Thyroid gland (tissue), 4 donors: ENCODE measurements around the gene ZC2HC1C. TPM values are rescaled to one million over a fixed set of nuclear protein-coding genes. Genes with fewer than 3 reads are reported as not detected.

Experiments used
- DNase-seq, 2 donors: peaks; one replicate each; pipeline ENCODE4 v3.0.0-alpha.2; 2019
- H3K27ac ChIP-seq, 3 donors: fragments of 200-600 bp; sonication (generic); 1 replicate in 2 of 3; 2 replicates in 1 of 3; pipeline ENCODE4 v1.5.1; 2016 to 2019; ENCODE audit warnings: mild to moderate bottlenecking in 1 of 3, moderate library complexity in 1 of 3
- H3K27me3 ChIP-seq: fragments of 200-600 bp; sonication (generic); one replicate; pipeline ENCODE4 v1.5.1; 2019
- H3K36me3 ChIP-seq, 2 donors: fragments of 200-600 bp; sonication (generic); one replicate each; pipeline ENCODE4 v1.5.1; 2016 to 2019
- H3K4me1 ChIP-seq, 2 donors: fragments of 200-600 bp; sonication (generic); one replicate each; pipeline ENCODE4 v1.5.1; 2017 to 2019
- H3K4me3 ChIP-seq, 3 donors: fragments of 200-600 bp; sonication (generic); replicated peaks in 1 of 3; 1 replicate in 2 of 3; 2 replicates in 1 of 3; pipeline ENCODE4 v1.5.1; 2016; ENCODE audit warnings: mild to moderate bottlenecking in 1 of 3
- H3K9me3 ChIP-seq: fragments of 200-600 bp; sonication (generic); one replicate; pipeline ENCODE4 v1.5.1; 2017
- CTCF ChIP-seq, 6 experiments: fragments of 200-600 bp in 3 of 6; fragments of 450-650 bp in 3 of 6; sonication (generic) in 3 of 6; IDR thresholded peaks; one replicate each; pipeline ENCODE4 v1.5.1; 2016 to 2019; ENCODE audit warnings: antibody characterized with exemption in 6 of 6, mild to moderate bottlenecking in 2 of 6, inconsistent platforms in 1 of 6, moderate library complexity in 1 of 6
- POLR2A ChIP-seq, 2 donors: fragments of 450-650 bp; IDR thresholded peaks; one replicate each; pipeline ENCODE4 v1.6.1; 2017; ENCODE audit warnings: antibody characterized with exemption in 2 of 2, mild to moderate bottlenecking in 2 of 2, moderate library complexity in 1 of 2
- WGBS, 2 donors: methylation state at CpG; one replicate each; pipeline ENCODE4 v1.1.5; 2017; 5-methylcytosine and 5-hydroxymethylcytosine counted together
- intact Hi-C: fragments of 100-400 bp; cut with DNase I; formaldehyde crosslinking; loops from one replicate; pipeline ENCODE4 v1.15.1; 2023
- total RNA-seq, 4 donors: library from RNA; depleted of rRNA; stranded (reverse); fragments of >200 nt; gene quantifications; one replicate each; pipeline ENCODE4 v1.2.3, GENCODE V29; 2016

The ZC2HC1C gene
- total RNA-seq, 4 donors from 2014 or later: 8.3 to 15.8 (median 12.4) TPM

GRCh38 chr14:75095690-75096089 is 26.2 kb downstream of the ZC2HC1C start:
- H3K27me3 ChIP-seq: no peaks in the 10 kb centered on the region
- H3K4me1 ChIP-seq: no peaks in the 10 kb centered on the region
- H3K27ac ChIP-seq: no peak overlapping the region
- no peak for TF ChIP-seq POLR2A (IDR thresholded peaks at IDR 0.05)
- TF ChIP-seq CTCF (IDR thresholded peaks at IDR 0.05): no peak
- intact Hi-C loops: no loop called here
- H3K4me3 ChIP-seq: no peak overlapping the region
- DNase-seq: no peak
- H3K36me3 ChIP-seq: peaks cover 34 to 74% of the 10 kb centered on the region in 2 donors
- WGBS, 2 donors: 88 to 94% methylated on average over 4 of the region's 4 CpGs
- H3K9me3 ChIP-seq: no peaks in the 10 kb centered on the region

- no peak for TF ChIP-seq CTCF (IDR thresholded peaks at IDR 0.05)
- TF ChIP-seq POLR2A (IDR thresholded peaks at IDR 0.05): no peak
- 87 to 92% methylated on average over 6 of the region's 6 CpGs for WGBS, 2 donors
- no peak overlapping the region for H3K4me3 ChIP-seq
- no peaks in the 10 kb centered on the region for H3K4me1 ChIP-seq
- intact Hi-C loops: no loop called here
- H3K27me3 ChIP-seq: no peaks in the 10 kb centered on the region
- no peak for DNase-seq
- no peak overlapping the region for H3K27ac ChIP-seq
- no peaks in the 10 kb centered on the region for H3K9me3 ChIP-seq
- peaks cover 34 to 76% of the 10 kb centered on the region in 2 donors for H3K36me3 ChIP-seq
Measured at GRCh38 chr14:75096959-75097358, 27.5 kb downstream of the ZC2HC1C start.

GRCh38 chr14:75098212-75098611 is 28.8 kb downstream of the ZC2HC1C start:
- no peak overlapping the region for H3K4me3 ChIP-seq
- H3K9me3 ChIP-seq: no peaks in the 10 kb centered on the region
- H3K36me3 ChIP-seq: peaks cover 32 to 71% of the 10 kb centered on the region in 2 donors
- intact Hi-C loops: no loop called here
- TF ChIP-seq CTCF (IDR thresholded peaks at IDR 0.05) (no peak), POLR2A (IDR thresholded peaks at IDR 0.05) (no peak)
- no peak for DNase-seq
- H3K27ac ChIP-seq: no peak overlapping the region
- H3K27me3 ChIP-seq: no peaks in the 10 kb centered on the region
- H3K4me1 ChIP-seq: no peaks in the 10 kb centered on the region

- Histone ChIP-seq H3K36me3 (peaks cover 32 to 74% of the 10 kb centered on the region in 2 donors), H3K4me1 (no peaks in the 10 kb centered on the region), H3K27ac (no peak overlapping the region), H3K4me3 (no peak overlapping the region), H3K27me3 (no peaks in the 10 kb centered on the region), H3K9me3 (no peaks in the 10 kb centered on the region)
- TF ChIP-seq CTCF (IDR thresholded peaks at IDR 0.05) (no peak), POLR2A (IDR thresholded peaks at IDR 0.05) (no peak)
- DNase-seq: no peak
- 78 to 88% methylated on average over 1 of the region's 1 CpG for WGBS, 2 donors
- intact Hi-C loops: no loop called here
Measured at GRCh38 chr14:75098682-75099081, 29.2 kb downstream of the ZC2HC1C start.

GRCh38 chr14:75101491-75101890 is 32.0 kb downstream of the ZC2HC1C start:
- H3K4me1 ChIP-seq: no peaks in the 10 kb centered on the region
- intact Hi-C loops: no loop called here
- TF ChIP-seq CTCF (IDR thresholded peaks at IDR 0.05) (no peak), POLR2A (IDR thresholded peaks at IDR 0.05) (no peak)
- no peaks in the 10 kb centered on the region for H3K27me3 ChIP-seq
- no peak overlapping the region for H3K27ac ChIP-seq
- peaks cover 32 to 76% of the 10 kb centered on the region in 2 donors for H3K36me3 ChIP-seq
- H3K9me3 ChIP-seq: no peaks in the 10 kb centered on the region
- no peak overlapping the region for H3K4me3 ChIP-seq
- 88% methylated on average over 4 of the region's 4 CpGs for WGBS, 2 donors
- no peak for DNase-seq
